ENCODE data around the gene ACOT8.

DNA sequence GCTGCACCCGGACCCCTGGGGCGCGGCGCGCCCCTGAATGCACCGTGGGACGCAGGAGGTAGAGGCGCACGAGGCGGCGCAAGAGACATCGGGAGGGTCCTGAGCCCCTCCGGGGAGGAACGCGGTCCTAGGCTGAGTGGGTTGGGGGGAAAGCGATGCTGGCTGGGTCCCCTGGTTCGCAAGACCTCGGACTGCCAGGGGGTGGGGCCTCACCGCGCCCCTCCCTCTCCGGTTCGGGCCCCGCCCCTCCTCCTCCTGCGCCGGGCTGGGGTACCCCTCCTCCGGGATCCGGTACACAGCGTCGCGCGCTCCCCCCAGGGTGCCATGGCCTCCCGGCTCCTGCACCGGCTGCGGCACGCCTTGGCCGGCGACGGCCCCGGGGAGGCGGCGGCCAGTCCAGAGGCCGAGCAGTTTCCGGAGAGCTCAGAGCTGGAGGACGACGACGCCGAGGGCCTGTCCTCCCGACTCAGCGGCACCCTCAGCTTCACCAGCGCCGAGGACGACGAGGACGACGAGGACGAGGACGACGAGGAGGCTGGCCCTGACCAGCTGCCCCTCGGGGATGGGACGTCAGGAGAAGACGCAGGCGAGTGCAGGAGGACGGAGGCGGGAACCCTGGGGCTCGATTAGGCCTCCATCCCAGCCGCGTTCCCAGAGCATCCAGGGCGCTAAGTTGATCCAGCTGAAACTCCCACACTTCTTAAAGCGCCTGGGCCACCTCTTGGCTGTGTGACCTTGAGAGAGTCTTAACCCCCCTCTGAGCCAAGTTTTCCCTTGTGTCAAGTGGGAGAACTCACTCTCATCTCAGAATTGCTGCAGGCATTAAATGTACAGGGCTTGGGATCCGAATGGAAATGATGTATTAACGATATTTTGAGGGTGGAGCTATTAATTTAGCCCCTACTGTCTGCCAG is 23.1 kb downstream of the ACOT8 start:
- no peak for TF ChIP-seq EZH2 (IDR thresholded peaks at IDR 0.05; ENCODE audit: borderline replicate concordance, insufficient read depth, low read depth, low read length, poor library complexity, severe bottlenecking)
- TF ChIP-seq, protein P1, sequence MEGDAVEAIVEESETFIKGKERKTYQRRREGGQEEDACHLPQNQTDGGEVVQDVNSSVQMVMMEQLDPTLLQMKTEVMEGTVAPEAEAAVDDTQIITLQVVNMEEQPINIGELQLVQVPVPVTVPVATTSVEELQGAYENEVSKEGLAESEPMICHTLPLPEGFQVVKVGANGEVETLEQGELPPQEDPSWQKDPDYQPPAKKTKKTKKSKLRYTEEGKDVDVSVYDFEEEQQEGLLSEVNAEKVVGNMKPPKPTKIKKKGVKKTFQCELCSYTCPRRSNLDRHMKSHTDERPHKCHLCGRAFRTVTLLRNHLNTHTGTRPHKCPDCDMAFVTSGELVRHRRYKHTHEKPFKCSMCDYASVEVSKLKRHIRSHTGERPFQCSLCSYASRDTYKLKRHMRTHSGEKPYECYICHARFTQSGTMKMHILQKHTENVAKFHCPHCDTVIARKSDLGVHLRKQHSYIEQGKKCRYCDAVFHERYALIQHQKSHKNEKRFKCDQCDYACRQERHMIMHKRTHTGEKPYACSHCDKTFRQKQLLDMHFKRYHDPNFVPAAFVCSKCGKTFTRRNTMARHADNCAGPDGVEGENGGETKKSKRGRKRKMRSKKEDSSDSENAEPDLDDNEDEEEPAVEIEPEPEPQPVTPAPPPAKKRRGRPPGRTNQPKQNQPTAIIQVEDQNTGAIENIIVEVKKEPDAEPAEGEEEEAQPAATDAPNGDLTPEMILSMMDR (IDR thresholded peaks at IDR 0.05), result no peak

All from B cell (primary cell).